Fibroblast of skin of left biceps (primary cell): ENCODE data around the gene CS.
"Not testable (repeated sequence)": the region's sequence is repeated elsewhere in the genome, so short reads cannot be mapped to it uniquely, and the experiment has no call there.

Source experiments
- DNase-seq, 2 experiments: peaks; one replicate each; pipeline ENCODE4 v3.0.0-alpha.2; 2013; ENCODE audit warnings: low read depth in 2 of 2

CS gene

GRCh38 chr12:56280849-56281248, 19.3 kb downstream of the CS start:
- DNase-seq: no peak

- no peak for DNase-seq
Measured at GRCh38 chr12:56278905-56279304, 21.2 kb downstream of the CS start.

- no peak for DNase-seq
Measured at GRCh38 chr12:56274299-56274698, 25.8 kb downstream of the CS start.

- not testable (repeated sequence) for DNase-seq
Measured at GRCh38 chr12:56272468-56272867, 27.7 kb downstream of the CS start.

GRCh38 chr12:56271031-56271430, 29.1 kb downstream of the CS start:
- DNase-seq: no peak

- no peak for DNase-seq
Measured at GRCh38 chr12:56267443-56268071, 32.6 kb downstream of the CS start.

- peak; percentile 47 to 50 for DNase-seq
Measured at GRCh38 chr12:56266693-56267442, 33.3 kb downstream of the CS start, which contains the start of gene COQ10A. Gene COQ10A (plus strand): TSS chr12:56266942. CDS start chr12:56267119, 177 bp downstream.

- not testable (repeated sequence) for DNase-seq
Measured at GRCh38 chr12:56266068-56266692, 34.0 kb downstream of the CS start.

GRCh38 chr12:56262955-56263354, 37.2 kb downstream of the CS start:
- DNase-seq: not testable (repeated sequence)

GRCh38 chr12:56261503-56262232, 38.5 kb downstream of the CS start:
- peak; percentile 49 to 50 for DNase-seq

GRCh38 chr12:56260921-56261320, 39.2 kb downstream of the CS start:
- no peak for DNase-seq

- no peak for DNase-seq
Measured at GRCh38 chr12:56260380-56260779, 39.8 kb downstream of the CS start.

- DNase-seq: no peak
Measured at GRCh38 chr12:56258820-56259183, 41.3 kb downstream of the CS start.

GRCh38 chr12:56258068-56258819, 41.9 kb downstream of the CS start, which contains the start of gene ANKRD52:
Gene ANKRD52 (minus strand): TSS chr12:56258384. CDS start chr12:56258269, 115 bp downstream.
- DNase-seq: peak; percentile 48 to 49

GRCh38 chr12:56257491-56258067, 42.6 kb downstream of the CS start:
- DNase-seq: no peak

- DNase-seq: no peak
Measured at GRCh38 chr12:56257071-56257470, 43.1 kb downstream of the CS start.

- DNase-seq: no peak
Measured at GRCh38 chr12:56256326-56256960, 43.7 kb downstream of the CS start.

- DNase-seq: no peak
Measured at GRCh38 chr12:56255671-56256070, 44.5 kb downstream of the CS start.

GRCh38 chr12:56253091-56253490, 47.0 kb downstream of the CS start:
- no peak for DNase-seq

- DNase-seq: no peak
Measured at GRCh38 chr12:56252649-56253048, 47.5 kb downstream of the CS start.
